HG03457 (cell line): ENCODE data around the gene OR11L1.

Experiments used
- ATAC-seq: cut with Tn5 transposase; IDR thresholded peaks from one replicate; pipeline ENCODE4 v1.9.1; 2021; ENCODE audit warnings: moderate number of reproducible peaks; ENCODE audit not compliant: unreplicated experiment

The OR11L1 gene

GRCh38 chr1:247841796-247842195 lies at the start of gene OR11L1:
Gene OR11L1, minus strand, starts transcription at chr1:247841896. Its CDS starts 0 bp downstream, at chr1:247841896.
- ATAC-seq, result no peak

GRCh38 chr1:247884797-247885413 lies 43.2 kb upstream of the OR11L1 start:
- no peak for ATAC-seq

- no peak for ATAC-seq
Measured at GRCh38 chr1:247883346-247883745, 41.6 kb upstream of the OR11L1 start.

- ATAC-seq, result no peak
Measured at GRCh38 chr1:247865416-247865815, 23.7 kb upstream of the OR11L1 start.

- ATAC-seq, result no peak
Measured at GRCh38 chr1:247864644-247865043, 22.9 kb upstream of the OR11L1 start.

GRCh38 chr1:247862756-247863155 lies 21.1 kb upstream of the OR11L1 start:
- ATAC-seq, result no peak

GRCh38 chr1:247857985-247858619 lies 16.4 kb upstream of the OR11L1 start:
- ATAC-seq, result no peak

GRCh38 chr1:247857069-247857984 lies 15.6 kb upstream of the OR11L1 start, which contains the start of gene TRIM58:
Gene TRIM58, plus strand, starts transcription at chr1:247857187. Its CDS starts 60 bp downstream, at chr1:247857247.
- ATAC-seq, result no peak

- ATAC-seq, result no peak
Measured at GRCh38 chr1:247855911-247856310, 14.2 kb upstream of the OR11L1 start.

GRCh38 chr1:247854899-247855545 lies 13.3 kb upstream of the OR11L1 start:
- no peak for ATAC-seq

- no peak for ATAC-seq
Measured at GRCh38 chr1:247849616-247850015, 7.9 kb upstream of the OR11L1 start.

GRCh38 chr1:247848346-247848745 lies 6.7 kb upstream of the OR11L1 start:
- ATAC-seq, result no peak

- ATAC-seq, result no peak
Measured at GRCh38 chr1:247845693-247846017, 4.0 kb upstream of the OR11L1 start.

- no peak for ATAC-seq
Measured at GRCh38 chr1:247845011-247845692, 3.5 kb upstream of the OR11L1 start.

GRCh38 chr1:247843411-247843810 lies 1.7 kb upstream of the OR11L1 start:
- no peak for ATAC-seq

- ATAC-seq, result no peak
Measured at GRCh38 chr1:247840818-247841217, 878 bp downstream of the OR11L1 start.

- ATAC-seq, result no peak
Measured at GRCh38 chr1:247833601-247834000, 8.1 kb downstream of the OR11L1 start.

GRCh38 chr1:247829656-247830055 lies 12.0 kb downstream of the OR11L1 start:
- ATAC-seq, result no peak

- ATAC-seq, result no peak
Measured at GRCh38 chr1:247825362-247825761, 16.3 kb downstream of the OR11L1 start.

- no peak for ATAC-seq
Measured at GRCh38 chr1:247824023-247824422, 17.7 kb downstream of the OR11L1 start, which contains the start of gene OR14A16. Gene OR14A16, minus strand, starts transcription at chr1:247824119. Its CDS starts 8,390 bp downstream, at chr1:247815729.

- ATAC-seq, result no peak
Measured at GRCh38 chr1:247822060-247822459, 19.6 kb downstream of the OR11L1 start.
